Activated effector memory CD4-positive, alpha-beta T cell treated with Interleukin-2 at 50 U/mL for 16 hours (primary cell): ENCODE results near the gene DCLK1.

ENCODE experiments used
- DNase-seq: peaks from one replicate; pipeline ENCODE4 v3.0.0-alpha.2; 2020

Gene DCLK1

DNA sequence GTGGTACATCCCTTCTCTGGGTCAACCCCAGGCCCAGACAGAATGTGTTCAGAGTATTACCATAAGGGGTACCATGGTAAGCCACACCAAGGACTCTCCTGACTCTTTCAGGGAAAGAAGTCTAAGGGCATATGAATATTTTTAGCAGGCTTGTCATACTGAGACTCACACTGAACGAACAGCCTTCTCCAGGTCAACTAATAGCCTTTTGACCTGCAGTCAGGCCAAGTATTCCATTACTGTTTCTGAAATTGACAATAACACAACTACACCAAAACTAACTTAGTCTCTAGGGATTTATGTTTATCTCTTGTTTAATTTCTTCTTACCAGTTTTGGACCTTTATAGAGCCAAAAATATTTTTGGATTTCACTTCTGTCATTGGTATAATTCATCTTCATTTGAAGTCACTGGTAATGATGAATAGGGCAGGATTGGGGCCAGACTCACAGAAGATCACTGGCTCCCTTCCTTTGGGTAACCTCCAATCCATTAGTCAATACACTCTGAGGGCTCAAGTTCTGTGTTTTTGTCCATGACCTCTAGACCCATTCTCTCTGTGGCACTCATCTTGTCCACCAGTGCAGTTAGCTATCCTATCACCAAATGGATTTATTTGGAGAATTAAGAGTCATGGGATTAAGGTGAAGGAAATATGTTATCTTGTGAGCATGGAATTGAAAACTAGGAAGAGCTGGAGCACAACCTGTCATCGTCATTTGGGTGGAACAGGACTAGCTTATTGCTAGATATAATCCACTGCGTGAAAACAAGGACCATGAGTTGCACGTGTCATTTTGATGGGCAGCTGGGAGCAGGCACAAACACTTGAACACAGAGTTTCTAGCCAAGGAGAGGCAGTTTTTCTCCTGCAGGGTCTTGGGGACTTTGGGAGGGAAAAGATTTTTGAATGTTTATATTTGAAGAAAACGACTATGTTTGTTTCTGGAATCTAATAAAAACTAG is 313.3 kb downstream of the DCLK1 start:
- no peak for DNase-seq

DNA sequence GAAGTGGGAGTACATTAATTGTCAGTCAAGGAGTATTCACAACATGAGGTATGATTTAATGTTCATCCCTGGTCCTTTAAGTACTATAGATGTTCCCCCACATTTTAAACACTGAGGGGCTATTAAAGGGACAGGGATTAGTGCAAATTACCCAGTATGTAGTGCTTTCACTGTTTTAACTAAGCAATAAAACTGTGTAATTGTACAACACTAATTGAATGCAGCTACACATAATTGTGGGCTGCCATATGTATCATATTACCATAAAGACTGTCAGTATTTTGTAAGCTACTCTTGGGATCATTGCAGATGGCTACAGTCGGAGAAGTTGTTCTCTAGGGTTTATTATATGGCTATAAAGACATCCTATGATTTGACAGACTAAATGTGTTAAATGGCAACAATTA is 316.6 kb downstream of the DCLK1 start:
- no peak for DNase-seq

DNA sequence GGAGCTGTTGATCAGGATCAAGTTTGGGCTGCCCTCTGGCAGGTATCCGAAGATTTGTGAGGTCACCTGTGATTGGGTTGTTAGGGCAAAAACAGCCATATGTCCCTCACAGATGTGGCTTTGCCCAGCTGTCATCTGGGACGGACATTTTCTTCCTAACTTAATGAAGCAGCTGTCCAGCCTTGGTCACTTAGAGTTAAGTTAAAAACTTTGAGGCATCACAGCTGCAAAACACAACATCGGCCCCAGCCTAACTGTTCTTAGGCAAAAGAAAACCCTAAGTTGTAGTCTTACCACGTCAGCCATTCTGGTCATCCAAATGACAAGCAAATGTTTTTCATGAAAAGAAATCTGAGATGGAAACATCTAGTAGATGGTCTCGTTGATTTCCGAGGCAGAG is 318.4 kb downstream of the DCLK1 start:
- no peak for DNase-seq

DNA sequence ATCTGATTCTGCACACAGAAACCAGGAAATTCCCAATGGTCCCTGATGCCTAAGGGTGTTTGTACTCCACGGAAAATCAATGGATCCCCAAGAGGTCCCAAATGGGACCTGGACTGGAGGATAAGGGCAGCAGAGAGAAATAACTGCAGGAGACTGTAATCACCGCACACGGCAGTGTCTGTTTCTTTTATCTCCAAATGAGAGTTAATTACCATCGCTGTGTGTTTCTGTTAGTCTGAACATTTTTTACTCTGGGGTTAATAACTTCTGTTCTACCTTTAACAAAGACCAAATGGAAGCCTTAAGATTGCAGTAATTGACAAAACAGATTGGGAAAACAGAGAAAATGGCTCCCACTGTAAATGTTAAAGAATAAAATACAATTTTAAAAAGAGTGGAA is 320.9 kb downstream of the DCLK1 start:
- DNase-seq: no peak

DNA sequence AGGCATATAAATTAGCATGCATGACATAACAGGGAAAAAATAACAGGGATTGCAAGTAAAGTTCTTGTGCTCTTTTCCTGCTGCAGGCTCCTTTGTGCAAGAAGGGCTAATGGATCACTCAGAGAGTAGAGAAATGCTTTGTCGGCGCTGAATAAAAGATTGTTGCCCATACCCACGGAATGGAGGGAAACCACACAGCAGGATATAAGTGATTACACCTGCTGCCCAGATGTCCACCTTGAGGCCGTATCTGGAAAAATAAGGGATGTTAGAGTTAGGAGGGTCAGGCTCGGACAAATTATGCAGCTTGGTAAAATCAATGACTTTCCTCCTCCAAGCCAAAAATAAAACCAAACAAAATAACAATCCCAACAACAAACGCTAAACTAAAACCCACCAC is 322.3 kb downstream of the DCLK1 start:
- DNase-seq: no peak

- DNase-seq: no peak
These were observed 326.3 kb downstream of the DCLK1 start for GRCh38 chr13:35804901-35805300.

GRCh38 chr13:35797991-35798390 is 333.2 kb downstream of the DCLK1 start:
- DNase-seq: no peak

- DNase-seq: no peak
These were observed 333.9 kb downstream of the DCLK1 start for GRCh38 chr13:35797244-35797643.

GRCh38 chr13:35796623-35797022 is 334.6 kb downstream of the DCLK1 start:
- no peak for DNase-seq

- no peak for DNase-seq
These were observed 336.3 kb downstream of the DCLK1 start for GRCh38 chr13:35794734-35795389.

- DNase-seq: no peak
These were observed 337.4 kb downstream of the DCLK1 start for GRCh38 chr13:35793823-35794222.

DNA sequence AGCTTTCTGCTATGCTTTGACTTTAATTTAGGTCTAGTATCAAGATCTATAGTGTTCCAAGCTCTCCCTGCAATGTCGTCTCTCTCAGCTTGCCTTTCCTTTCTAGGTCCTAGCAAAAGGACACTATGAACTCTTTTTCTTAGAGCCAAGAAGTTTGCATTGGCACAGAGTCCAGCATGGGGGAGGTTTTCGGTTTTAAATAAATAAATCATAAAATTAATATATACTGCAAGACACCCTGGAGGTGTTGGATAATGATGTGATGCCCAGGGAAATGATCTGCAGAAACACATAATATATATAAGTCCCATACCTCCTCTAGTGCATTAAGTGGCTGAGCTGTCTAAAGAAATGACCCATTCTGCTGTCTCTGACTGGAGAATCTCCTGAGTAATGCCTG is 338.3 kb downstream of the DCLK1 start:
- no peak for DNase-seq

- DNase-seq: no peak
These were observed 339.2 kb downstream of the DCLK1 start for GRCh38 chr13:35792021-35792420.

DNA sequence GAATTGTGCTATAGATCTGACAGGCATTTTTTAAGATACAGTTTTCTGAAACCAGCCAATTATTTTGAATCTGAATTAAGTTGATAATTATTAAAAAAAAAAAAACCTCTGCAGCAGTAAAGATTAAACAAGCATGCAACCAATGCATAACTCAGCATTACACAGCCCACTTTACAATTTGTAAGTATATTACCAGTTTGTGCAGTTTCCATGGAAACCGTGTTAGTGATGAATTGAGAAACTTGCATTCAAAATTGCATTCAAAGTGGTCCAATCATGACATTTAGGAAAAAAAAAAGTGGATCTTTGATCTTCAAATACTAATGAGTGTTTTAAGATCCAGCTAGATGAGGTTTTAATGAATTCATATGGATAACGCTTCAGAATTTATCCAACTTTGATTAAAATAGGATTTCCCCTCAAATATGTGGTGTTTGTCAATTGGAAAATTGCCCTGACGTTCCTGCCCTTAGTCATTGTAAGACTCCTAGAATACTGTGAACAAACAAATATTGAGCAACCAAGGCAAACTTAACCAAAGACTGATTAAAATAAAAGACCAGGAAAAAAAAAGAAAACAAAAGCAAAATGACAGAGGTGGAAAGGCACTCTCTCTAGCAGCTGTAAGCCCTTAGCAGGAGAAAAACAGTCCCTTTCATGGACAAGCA is 339.9 kb downstream of the DCLK1 start:
- DNase-seq: no peak

- no peak for DNase-seq
These were observed 341.6 kb downstream of the DCLK1 start for GRCh38 chr13:35789335-35790165.

DNA sequence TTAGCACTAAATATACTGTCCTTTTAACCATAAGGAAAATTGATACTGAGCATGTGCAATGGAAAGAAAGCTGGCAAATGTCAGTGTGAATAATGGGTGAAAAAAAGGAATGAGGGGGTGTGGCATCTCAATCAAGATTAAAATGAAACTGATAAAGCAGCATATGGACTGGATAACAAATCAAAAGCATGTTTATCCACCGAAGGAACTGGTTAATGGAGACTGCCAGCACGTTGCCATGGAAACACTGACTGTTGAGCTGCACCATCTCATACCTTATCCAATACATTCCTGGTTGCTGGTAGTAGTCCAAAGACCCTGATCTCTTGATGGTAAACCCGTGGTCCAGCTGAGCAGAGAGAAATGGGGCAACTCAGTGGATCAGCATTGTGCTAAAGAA is 343.2 kb downstream of the DCLK1 start:
- DNase-seq: no peak

- DNase-seq: no peak
These were observed 345.4 kb downstream of the DCLK1 start for GRCh38 chr13:35785576-35786303.

GRCh38 chr13:35784286-35784951 is 346.8 kb downstream of the DCLK1 start:
- no peak for DNase-seq

DNA sequence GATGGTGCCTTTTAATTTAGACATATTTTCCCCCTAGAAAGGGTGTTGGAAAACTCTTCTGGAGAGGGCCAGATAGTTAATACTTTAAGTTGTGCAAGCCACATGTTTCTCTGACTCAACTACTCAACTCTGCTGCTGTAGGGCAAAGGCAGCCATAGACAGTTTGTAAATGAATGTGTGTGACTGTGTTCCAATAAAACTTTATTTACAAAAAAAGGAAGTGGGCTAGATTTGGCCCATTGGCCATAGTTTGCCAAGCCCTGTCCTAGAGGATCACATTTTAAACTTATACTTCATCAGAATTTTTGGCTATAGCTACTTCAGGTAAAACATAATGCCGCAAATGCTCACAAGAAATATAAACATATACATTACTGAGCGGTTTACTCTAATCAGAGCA is 348.4 kb downstream of the DCLK1 start:
- no peak for DNase-seq

DNA sequence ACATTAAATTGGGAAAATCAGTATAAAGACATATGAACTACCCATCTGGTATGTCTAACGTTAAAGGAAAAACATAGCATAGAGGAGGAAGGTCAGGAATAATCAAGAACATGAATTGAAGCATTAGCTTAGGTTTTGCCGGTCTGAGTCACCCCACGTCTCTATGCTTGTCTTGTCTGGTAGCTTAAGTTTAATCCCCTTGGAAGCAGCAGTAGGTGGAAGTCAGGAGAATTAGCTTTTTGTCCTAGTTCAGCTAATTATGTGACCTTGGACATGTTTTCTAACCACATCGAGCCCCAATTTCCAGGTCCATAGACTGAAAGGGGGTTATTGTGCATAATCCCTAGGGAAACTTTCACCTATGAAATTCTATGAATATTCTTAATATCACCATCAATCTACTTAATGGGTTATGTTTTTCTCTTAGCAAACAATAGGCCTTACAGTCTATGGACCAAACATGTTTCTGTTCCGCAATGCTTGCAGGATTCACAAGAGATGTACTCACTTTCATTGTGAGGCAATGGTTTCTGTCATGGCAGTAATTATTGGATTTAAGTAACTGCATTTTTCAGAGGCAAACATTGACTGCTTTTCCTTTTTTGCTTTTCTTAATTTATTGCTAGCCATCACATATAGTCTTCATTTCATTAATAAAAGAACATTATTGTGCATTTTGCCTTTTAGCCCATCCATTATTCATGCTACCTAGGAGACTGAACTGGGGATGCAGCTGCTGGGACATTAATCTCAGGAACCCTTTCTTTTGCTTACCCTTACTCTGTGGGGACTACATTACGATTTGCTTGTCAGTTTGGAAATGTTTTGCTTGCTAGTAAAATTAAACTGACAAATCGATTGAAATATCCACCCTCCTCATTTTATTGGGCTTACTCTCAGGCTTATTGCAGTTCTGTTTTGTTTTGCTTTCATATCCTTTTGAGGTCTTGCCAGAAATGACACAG is 349.9 kb downstream of the DCLK1 start:
- no peak for DNase-seq
